GM19467 (cell line): Measurements from ENCODE around the gene MAGI1.

Experiments
- ATAC-seq: cut with Tn5 transposase; IDR thresholded peaks from one replicate; pipeline ENCODE4 v1.9.1; 2021; ENCODE audit warnings: mild to moderate bottlenecking, moderate library complexity; ENCODE audit not compliant: unreplicated experiment

The MAGI1 gene

DNA sequence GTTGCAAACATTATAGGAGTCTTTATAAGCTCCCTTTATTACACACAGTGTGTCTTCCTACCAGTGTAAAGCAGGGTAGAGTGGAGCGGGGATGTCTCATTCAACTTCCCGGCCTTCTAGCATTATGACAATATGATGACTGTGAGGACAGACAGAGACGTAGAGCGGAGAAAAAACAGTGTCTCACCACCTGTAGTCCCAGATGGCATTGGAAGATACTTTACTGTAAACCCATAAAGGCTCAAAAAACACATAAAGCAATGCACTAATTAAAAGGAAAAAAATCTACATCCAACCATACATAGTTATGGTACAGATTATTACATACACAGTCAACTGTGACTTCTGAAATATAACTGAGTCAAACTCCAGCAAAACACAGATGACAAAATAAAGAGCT, 383.7 kb downstream of the MAGI1 start:
- no peak for ATAC-seq

DNA sequence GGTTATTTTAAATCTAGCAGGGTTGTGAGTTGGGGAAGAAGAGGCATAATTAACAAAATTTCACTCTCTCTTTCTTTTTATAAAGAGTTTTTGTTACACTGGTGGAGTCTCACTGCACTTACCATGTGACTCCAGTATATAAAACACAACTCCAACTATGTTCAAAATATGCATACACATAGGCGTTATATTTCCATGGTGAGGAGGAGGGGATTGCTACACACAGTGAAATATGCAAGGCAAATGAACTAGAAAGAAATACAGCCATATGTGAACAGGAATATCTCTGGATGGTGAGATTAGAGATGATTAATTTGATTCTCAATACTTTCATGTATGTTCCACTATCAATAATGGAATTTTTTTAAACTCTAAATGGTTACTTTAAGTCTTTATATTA, 385.0 kb downstream of the MAGI1 start:
- no peak for ATAC-seq

DNA sequence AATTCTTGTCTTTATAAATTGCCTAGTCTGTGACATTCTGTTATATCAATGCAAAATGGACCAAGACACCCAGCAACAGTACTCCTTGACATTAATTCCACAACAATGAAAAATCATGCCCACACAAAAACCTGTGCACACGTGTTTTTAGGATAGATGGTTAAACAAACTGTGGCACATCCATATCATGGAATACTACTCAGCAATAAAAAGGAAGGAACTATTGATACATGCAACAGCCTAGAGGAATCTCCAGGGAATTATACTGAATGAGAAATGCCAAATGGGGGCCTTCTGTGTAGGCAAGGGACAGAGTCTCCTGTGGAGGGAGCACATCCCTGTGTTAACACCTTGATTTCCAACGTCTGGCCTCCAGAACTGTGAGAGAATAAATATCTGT, 388.5 kb downstream of the MAGI1 start:
- ATAC-seq, result no peak

DNA sequence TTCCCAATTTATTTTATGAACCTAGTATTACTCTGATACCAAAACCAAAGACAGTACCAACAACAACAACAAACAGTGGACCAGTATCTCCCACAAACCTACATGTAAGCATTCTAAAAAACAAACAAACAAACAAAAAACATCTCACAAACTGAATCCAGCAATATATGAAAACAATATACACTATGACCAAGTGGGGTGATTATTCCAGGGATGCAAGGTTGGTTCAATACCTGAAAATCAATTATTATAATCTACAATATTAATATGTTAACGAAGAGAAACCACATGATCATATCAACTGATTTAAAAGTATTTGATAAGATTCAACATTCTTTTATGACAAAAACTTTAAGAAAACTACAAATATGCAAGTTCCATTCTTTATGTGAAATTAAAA, 391.3 kb downstream of the MAGI1 start:
- no peak for ATAC-seq

DNA sequence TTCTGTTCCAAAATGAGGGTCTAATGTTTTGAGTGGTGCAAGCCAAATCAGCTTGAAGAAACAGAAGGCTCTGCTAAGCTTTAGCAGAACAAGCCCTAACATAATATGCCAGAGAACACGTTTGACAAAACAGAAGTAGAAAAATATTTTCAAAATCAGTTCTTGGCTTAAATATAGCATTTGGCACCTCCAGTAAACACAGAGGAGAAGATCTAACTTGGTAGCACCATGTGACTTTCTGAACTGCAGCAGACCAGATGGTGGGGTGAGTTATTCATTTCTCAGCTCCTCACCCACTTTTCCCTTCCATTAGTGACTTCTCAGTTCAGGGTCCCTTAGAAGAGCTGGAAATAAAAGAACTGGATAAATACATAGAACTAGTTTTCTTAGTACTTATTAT, 395.8 kb downstream of the MAGI1 start:
- ATAC-seq, result no peak

DNA sequence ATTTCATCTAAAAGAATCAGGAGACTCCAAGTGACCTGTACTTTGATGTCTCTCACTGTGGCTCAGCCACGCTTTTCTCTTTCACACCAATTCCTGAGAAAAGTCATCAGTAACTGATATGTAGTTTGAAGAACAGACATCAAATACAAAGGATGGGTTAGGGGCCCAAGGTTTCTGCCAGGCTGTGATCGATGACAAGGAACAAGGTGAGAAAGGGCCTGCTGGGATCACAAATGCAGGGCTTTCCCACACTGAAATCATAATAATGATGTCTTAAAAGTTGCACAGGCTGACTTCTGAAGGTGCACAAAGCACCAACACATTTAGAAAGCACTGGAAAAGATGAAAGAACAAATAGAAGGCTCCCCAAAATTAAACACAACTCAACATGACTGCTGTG, 396.9 kb downstream of the MAGI1 start:
- ATAC-seq, result no peak

DNA sequence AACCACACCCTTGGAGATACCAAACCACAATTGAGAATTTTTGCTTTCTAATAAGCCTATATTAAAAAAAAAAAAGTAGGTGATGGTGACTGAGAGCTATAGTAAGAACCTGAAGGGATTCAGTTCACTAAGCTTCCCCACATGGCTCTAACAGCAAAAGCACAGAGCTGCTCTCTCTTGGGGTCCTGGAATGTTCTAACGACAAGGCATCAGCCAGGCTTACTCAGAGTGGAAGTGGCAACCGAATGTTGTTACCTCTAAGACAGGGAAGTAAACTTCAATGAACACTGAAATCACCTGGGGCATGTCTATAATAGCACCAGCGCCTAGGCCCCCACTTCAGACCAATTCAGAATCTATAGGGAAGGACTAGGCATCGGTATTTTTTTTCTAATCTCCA, 397.7 kb downstream of the MAGI1 start:
- no peak for ATAC-seq

DNA sequence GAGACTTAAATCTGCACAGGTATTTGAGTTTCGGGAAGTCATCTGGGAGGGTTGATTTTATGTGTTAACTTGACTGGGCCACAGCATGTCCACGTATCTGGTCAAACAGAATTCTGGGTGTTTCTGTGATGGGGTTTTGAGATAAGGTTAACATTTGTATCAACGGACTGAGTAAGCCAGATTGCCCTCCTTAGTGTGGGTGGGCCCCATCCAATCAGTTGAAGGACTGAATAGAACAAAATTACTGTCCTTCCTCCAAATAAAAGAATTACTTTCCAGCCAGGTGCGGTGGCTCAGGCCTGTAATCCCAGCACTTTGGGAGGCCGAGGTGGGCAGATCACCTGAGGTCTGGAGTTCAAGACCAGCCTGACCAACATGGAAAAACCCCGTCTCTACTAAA, 399.3 kb downstream of the MAGI1 start:
- no peak for ATAC-seq

DNA sequence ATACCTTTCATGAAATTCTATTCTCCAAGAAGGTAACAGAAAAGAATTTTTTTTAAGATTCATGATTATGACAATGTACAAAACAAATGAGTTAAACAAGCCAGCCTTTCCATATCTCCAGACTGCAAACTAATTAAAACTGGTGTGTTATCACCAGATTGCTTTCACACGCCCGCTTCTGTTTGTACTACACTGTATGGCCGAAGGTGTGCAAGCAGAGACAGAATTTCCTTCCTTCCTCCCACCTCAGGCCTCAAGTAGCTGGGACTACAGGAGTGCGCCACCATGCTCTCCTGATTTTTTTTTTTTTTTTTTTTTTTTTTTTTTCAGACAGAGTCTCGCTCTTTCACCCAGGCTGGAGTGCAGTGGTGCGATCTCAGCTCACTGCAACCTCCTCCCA, 400.4 kb downstream of the MAGI1 start:
- ATAC-seq, result no peak

DNA sequence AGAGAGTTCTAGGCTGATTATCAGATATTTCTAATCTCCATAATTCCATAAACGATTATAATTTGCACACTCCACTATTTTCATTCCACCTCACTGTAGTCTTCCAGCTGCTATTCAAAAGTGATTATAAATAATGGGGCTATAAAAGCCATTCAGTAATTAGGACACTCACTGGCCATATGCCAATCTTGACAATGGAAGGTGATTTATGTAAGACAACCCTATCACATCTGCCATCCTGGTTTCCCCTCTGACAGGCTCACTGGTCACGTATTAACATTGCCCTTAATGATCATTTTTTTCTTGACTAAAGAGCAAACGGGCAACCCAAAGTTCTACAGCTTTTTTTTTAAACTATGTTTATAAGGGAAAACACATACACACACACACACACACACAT, 402.4 kb downstream of the MAGI1 start:
- no peak for ATAC-seq

DNA sequence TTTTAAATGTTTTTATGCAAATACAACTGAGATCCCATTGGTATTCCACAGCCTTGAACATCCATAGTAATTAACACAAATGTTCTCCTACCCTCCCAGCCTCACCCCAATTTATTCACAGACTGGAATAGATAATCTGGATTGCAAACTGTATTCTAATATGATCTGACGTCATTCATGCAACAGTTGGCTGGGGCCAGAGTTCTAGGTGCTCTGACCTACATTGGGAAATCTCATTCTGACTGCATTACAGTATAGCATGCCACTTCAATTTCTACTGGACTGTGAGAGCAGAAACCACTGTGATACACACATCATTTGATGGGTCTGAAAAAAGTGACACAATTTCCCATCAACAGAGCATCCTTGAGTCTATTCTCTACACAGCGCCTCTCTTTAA, 403.1 kb downstream of the MAGI1 start:
- no peak for ATAC-seq

DNA sequence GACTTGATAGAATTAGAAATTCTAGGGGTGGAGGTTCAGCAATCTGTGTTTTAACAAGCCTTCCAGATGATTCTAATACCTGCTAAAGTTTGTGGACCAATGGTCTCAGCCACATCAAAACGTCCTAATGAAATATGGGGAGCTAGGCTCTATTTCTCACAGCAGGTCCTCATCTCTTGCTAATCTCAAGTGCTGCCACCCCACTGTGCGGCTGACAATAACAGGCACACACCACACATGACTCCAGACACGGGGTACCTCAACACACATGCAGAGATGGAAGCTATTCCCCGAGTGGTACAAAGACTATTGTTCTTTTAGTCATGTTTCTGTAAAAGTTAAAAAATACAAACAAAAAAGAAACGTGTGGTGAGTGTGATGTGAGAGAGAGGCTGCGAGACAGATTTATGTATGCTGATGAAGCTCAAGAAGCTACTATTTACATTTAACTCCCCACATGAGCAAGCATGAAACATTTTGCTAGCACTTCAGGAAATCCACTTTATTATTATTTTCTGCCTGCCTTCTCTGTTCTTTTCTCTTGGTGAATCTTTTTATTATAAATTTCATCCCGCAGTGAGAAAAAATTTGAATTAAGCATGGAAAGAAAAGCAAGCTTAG, 405.6 kb downstream of the MAGI1 start:
- ATAC-seq, result no peak

DNA sequence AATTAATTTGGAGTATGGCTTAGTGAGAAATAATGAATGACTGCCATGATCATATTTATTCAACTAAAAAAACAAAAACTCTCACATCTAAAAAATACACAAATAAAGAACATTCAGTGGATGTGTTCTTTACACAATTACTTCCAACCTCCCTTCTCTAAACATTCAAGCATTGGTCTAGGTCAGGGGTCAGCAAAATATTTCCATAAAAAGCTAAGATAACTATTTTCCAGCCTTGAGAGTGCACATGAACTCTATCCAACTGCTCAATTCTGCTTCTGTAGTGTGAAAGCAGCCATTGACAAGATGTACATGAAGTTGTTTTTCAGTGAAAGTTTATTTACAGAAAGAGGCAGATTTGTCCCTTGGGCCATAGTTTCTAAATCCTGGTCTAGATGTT, 406.3 kb downstream of the MAGI1 start:
- ATAC-seq, result no peak

DNA sequence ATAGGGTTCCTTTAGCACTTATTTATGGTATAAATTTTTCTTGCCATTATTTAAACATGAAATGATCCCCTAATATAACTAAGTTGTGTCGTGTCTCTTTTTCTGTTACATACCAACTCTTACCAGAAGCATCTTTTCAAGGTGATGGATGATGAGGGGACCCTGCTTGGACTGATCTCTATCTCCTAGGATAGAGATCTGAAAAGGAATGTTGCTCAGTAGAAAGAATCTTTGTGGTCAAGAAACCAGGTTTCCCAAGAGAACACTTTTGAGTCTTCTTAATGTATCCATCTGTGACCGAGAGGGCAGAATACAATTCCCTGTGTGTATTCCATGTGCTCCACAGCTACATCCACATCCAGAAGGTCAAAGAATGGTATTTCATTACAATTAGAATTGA, 409.7 kb downstream of the MAGI1 start:
- ATAC-seq, result no peak

DNA sequence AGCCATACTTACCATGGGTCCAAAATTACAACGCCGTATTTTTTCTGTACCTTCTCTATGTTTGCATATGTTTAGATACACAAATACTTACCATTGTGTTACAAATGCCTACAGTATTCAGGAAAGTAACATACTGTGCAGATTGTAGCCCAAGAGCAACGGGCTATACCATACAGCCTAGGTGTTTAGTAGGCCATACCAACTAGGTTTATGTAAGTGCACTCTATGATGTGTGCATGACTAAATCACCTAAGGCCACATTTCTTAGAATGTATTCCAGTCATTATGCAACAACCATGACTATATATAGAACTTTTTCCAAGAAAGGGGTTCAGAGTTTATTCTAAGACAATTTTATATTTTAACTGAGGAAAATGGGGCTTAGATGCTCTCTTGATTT, 411.7 kb downstream of the MAGI1 start:
- no peak for ATAC-seq

DNA sequence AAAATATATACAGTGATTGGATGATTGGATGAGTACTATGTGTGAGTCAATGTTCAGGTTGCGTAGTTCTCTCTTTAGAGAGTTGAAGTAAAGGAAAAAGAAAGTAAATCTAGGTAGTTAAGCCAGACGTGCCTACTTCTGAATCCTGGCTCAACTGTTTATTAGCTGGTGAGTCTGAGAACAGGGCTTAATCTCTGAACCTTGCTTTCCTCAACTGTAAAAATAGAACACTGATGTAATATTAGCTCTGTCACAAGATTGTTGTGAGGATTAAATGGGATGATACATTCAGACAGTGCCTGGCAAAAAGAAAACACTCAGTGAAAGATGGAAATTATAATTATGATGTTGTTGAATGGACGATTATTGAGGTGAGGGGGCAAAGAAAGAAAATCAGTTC, 413.4 kb downstream of the MAGI1 start:
- no peak for ATAC-seq

DNA sequence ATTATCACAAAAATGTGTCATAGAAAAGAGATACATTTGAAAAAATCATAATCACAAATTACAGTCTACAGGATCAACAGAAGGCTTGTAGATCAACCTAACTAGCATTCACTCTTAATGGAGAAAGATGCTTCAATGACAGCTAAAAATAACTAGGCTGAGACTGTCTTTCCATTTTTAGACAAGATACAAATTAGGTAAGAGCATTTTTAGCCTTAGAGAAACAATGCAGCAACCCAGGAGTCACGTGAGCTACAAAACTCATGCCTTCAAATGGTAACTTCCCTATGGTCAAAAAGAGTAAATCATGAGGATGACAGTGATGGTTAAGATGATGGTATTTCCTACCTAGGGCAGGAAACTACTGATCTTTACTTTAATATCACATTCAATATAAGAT, 415.4 kb downstream of the MAGI1 start:
- no peak for ATAC-seq

DNA sequence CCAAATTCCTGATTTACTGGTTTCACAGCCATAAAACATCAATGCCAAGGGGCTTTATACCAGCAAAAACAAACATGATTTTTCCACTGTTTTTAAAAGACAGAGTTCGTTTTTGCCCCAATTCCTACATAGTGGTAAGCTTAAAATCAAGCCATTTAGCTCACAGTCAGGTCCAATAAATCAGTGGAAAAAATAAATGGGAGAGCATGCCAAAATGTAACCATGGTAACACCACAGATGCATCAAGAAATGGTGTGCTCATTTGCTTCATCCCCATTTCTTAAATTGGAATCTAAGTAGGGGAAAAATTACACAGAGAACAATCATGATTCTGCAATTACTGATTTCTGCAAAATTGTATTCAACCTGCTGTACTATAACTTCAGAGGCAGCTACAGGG, 418.8 kb downstream of the MAGI1 start:
- ATAC-seq, result no peak

DNA sequence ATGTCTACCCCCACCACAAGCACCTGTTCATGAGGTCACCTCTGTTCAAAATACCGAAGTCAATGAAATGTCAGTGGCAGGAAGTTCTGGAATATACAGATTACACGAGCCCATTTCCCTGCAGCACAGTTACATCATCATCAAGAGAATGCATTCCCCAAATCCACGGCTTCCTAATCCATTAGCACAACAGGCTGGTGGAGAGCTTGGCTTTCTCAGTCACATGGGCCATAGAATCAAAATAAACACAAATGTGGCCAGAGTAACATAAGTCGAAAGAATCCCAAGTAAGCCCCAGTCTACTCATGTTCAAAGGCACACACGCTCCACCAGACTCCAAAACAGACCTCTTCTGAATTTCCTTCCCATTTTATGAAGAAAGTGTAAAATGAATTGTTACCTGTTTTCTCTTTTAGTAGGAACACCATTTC, 419.3 kb downstream of the MAGI1 start:
- no peak for ATAC-seq

DNA sequence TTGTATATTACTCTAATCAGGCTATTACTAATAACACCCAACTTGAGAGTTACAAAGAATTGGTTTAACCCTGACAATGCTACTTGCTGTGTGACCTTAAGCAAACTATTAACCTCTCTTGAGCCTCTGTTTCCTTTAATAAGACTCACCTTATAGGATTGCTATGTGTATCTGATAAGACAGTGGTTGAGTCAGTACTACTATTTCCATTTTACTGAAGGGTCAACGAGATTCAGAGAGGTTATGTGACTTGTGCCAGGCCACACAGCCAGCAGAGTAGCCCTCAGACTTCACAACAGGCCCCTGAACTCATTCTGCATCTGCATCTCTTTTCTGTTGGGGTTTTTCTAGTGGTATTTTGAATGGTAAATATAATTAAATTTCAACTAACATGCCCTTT, 420.1 kb downstream of the MAGI1 start:
- no peak for ATAC-seq

DNA sequence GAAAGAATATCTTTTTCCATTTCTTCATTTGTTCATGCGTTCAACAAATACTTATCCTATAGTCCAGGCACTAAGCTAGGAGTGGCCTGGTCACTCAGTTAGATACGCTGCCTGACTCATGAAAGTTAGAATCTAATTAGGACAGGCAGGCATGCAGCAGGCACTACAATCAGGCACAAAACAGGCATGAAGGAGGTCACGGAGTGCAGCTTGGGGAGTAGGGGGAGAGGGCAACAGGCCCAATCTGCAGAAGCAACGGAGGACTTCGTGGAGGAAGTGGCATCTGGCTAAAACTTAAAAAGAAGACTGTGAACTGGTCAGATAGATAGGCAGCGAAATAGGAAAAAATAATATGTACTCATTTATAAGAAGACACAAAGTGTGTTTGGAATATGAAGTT, 420.9 kb downstream of the MAGI1 start:
- ATAC-seq, result no peak

DNA sequence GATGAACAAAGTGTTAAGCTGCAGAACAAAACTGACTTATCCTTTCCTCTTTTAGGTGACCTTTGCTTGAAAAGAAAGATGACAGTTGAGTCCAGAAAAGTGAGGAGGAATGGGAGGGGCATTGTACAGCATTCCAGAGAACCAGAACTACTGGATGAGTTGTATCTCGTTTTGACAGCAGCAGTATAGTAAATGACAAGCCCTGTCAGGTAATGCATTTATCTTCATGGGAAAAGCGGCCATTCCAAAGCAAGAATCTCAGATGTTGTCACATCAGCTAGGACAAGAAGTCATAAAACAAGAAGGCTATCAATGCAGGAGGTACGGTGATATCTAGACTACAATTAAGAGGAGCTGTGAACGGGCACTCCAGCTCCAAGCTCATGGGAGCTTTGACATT, 421.5 kb downstream of the MAGI1 start:
- no peak for ATAC-seq

DNA sequence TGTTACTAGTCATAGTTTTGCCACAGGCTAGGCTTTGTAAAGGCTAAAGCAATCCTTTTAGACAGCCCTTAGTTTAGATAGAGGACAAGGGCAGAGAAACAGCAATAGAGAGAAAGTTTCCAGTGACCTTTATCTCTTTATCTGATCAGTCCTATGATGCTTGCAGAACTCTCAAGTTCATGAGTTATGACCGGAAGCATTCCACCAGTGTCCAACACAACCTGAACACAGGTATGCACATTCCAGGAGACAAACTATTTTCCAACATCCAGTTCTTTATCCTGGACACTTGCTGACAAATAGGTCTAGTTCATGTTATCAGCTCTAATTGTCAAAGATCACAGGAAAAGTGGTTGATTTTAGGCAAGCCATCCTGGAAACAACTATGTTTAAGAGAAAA, 422.2 kb downstream of the MAGI1 start:
- no peak for ATAC-seq

DNA sequence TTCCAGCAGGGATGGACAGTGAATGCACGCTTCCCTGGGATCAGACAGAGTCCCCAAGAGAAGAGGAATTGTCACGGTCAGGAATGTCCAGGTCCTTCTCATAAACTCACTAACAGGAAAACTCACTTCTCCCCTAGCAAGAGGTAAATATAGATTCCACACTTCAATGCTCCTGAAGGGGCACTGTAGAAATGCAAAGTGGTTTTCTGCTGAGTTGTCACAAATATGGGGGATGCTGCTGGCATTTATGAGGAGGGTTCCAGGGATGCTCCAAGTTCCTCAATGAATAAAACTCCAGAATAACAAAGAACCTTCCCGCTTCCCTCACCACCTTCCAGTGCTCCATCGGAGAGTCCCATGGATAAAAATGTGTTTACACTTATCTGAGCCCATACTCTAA, 423.4 kb downstream of the MAGI1 start:
- ATAC-seq, result no peak
